HL-60/S4 (cell line): ENCODE data around the gene ELMO1.

ENCODE experiments used
- in situ Hi-C: fragments of 300-500 bp; cut with MboI; formaldehyde crosslinking; loops from 2 replicates; pipeline ENCODE4 v1.14.3; 2022; ENCODE audit warnings: low sequenced_read_pairs

Gene ELMO1

GRCh38 chr7:37110660-37111424 is 337.8 kb downstream of the ELMO1 start:
- in situ Hi-C loops = no loop called here

GRCh38 chr7:37109843-37110242 is 338.8 kb downstream of the ELMO1 start:
- in situ Hi-C loops = no loop called here

- in situ Hi-C loops = no loop called here
Measured at GRCh38 chr7:37109016-37109683, 339.5 kb downstream of the ELMO1 start.

- in situ Hi-C loops = no loop called here
Measured at GRCh38 chr7:37108615-37109014, 340.0 kb downstream of the ELMO1 start.

- in situ Hi-C loops = no loop called here
Measured at GRCh38 chr7:37107047-37107750, 341.5 kb downstream of the ELMO1 start.

- in situ Hi-C loops = no loop called here
Measured at GRCh38 chr7:37105762-37106161, 342.9 kb downstream of the ELMO1 start.

- in situ Hi-C loops = no loop called here
Measured at GRCh38 chr7:37104822-37105518, 343.7 kb downstream of the ELMO1 start.

- in situ Hi-C loops = no loop called here
Measured at GRCh38 chr7:37102518-37103137, 346.0 kb downstream of the ELMO1 start.

- in situ Hi-C loops = no loop called here
Measured at GRCh38 chr7:37100735-37101331, 347.8 kb downstream of the ELMO1 start.

- in situ Hi-C loops = no loop called here
Measured at GRCh38 chr7:37098762-37099161, 349.9 kb downstream of the ELMO1 start.

GRCh38 chr7:37097983-37098382 is 350.7 kb downstream of the ELMO1 start:
- in situ Hi-C loops = no loop called here

- in situ Hi-C loops = no loop called here
Measured at GRCh38 chr7:37097276-37097675, 351.4 kb downstream of the ELMO1 start.

- in situ Hi-C loops = no loop called here
Measured at GRCh38 chr7:37096341-37096740, 352.3 kb downstream of the ELMO1 start.

- in situ Hi-C loops = no loop called here
Measured at GRCh38 chr7:37095122-37095521, 353.5 kb downstream of the ELMO1 start.

- in situ Hi-C loops = no loop called here
Measured at GRCh38 chr7:37093257-37093656, 355.4 kb downstream of the ELMO1 start.

- in situ Hi-C loops = no loop called here
Measured at GRCh38 chr7:37092548-37092947, 356.1 kb downstream of the ELMO1 start.

- in situ Hi-C loops = no loop called here
Measured at GRCh38 chr7:37089972-37090371, 358.7 kb downstream of the ELMO1 start.

- in situ Hi-C loops = no loop called here
Measured at GRCh38 chr7:37085600-37085999, 363.1 kb downstream of the ELMO1 start.

- in situ Hi-C loops = no loop called here
Measured at GRCh38 chr7:37084303-37084702, 364.4 kb downstream of the ELMO1 start.

- in situ Hi-C loops = no loop called here
Measured at GRCh38 chr7:37083311-37084096, 365.2 kb downstream of the ELMO1 start.
